ENCODE results near the gene LSM2.
A peak's percentile ranks its signal among the peaks of the same experiment; 100 is the strongest.

The LSM2 gene

GRCh38 chr6:31778193-31778592, 28.6 kb downstream of the LSM2 start:
- no peak overlapping the region for H3K4me3 ChIP-seq (ENCODE audit: low read depth in 1 of 2, low read length in 2 of 2)
- no peak overlapping the region for H3K9ac ChIP-seq (ENCODE audit: low read depth, low read length)
- no peak overlapping the region for H3K4me2 ChIP-seq (ENCODE audit: insufficient read depth, low read length)
- no peaks in the 10 kb centered on the region for H3K27me3 ChIP-seq (ENCODE audit: insufficient read depth, low read length, poor library complexity)
- no peak overlapping the region for H2AFZ ChIP-seq (ENCODE audit: low read depth, low read length)
- ATAC-seq (ENCODE audit: insufficient read depth, low read depth) (no peak), DNase-seq (no peak)
- peaks cover 58% of the 10 kb centered on the region for H3K36me3 ChIP-seq (ENCODE audit: insufficient read depth, low read length)
- H3K4me1 ChIP-seq (ENCODE audit: insufficient read depth, low read length) = peaks cover 3% of the 10 kb centered on the region
- H3K9me3 ChIP-seq (ENCODE audit: insufficient read depth, low read length, severe bottlenecking) = no peaks in the 10 kb centered on the region
- H4K20me1 ChIP-seq (ENCODE audit: insufficient read depth, low read length) = peaks cover 5% of the 10 kb centered on the region; the same call in 1 of the 2 replicates
- no peak overlapping the region for H3K27ac ChIP-seq (ENCODE audit: low read length)
- no peaks in the 10 kb centered on the region for H3K79me2 ChIP-seq (ENCODE audit: insufficient read depth, low read length)
- TF ChIP-seq EZH2 (IDR thresholded peaks at IDR 0.05; ENCODE audit: borderline replicate concordance, low read depth, low read length, severe bottlenecking) (no peak), CTCF (IDR thresholded peaks at IDR 0.05; ENCODE audit: borderline replicate concordance, extremely low read depth, low read length, poor library complexity, severe bottlenecking) (no peak)

- Histone ChIP-seq H3K27me3 (ENCODE audit: insufficient read depth, low read length, poor library complexity) (no peaks in the 10 kb centered on the region), H3K9ac (ENCODE audit: low read depth, low read length) (no peak overlapping the region), H3K36me3 (ENCODE audit: insufficient read depth, low read length) (peaks cover 53% of the 10 kb centered on the region), H3K27ac (ENCODE audit: low read length) (no peak overlapping the region), H2AFZ (ENCODE audit: low read depth, low read length) (no peak overlapping the region), H3K4me3 (ENCODE audit: low read depth in 1 of 2, low read length in 2 of 2) (no peak overlapping the region), H3K4me1 (ENCODE audit: insufficient read depth, low read length) (peaks cover 8% of the 10 kb centered on the region), H4K20me1 (ENCODE audit: insufficient read depth, low read length) (peaks cover 5% of the 10 kb centered on the region; the same call in 1 of the 2 replicates), H3K4me2 (ENCODE audit: insufficient read depth, low read length) (no peak overlapping the region), H3K9me3 (ENCODE audit: insufficient read depth, low read length, severe bottlenecking) (no peaks in the 10 kb centered on the region), H3K79me2 (ENCODE audit: insufficient read depth, low read length) (no peaks in the 10 kb centered on the region)
- DNase-seq (no peak), ATAC-seq (ENCODE audit: insufficient read depth, low read depth) (no peak)
- TF ChIP-seq EZH2 (IDR thresholded peaks at IDR 0.05; ENCODE audit: borderline replicate concordance, low read depth, low read length, severe bottlenecking) (no peak), CTCF (IDR thresholded peaks at IDR 0.05; ENCODE audit: borderline replicate concordance, extremely low read depth, low read length, poor library complexity, severe bottlenecking) (no peak)
Measured at GRCh38 chr6:31777667-31778050, 29.1 kb downstream of the LSM2 start.

GRCh38 chr6:31776989-31777666, 29.6 kb downstream of the LSM2 start, which contains the start of gene VWA7:
TSS of gene VWA7 (minus strand) at chr6:31777328. CDS start at chr6:31776779, 549 bp downstream.
- no peak for TF ChIP-seq CTCF (IDR thresholded peaks at IDR 0.05; ENCODE audit: borderline replicate concordance, extremely low read depth, low read length, poor library complexity, severe bottlenecking)
- no peak for TF ChIP-seq EZH2 (IDR thresholded peaks at IDR 0.05; ENCODE audit: borderline replicate concordance, low read depth, low read length, severe bottlenecking)
- H2AFZ ChIP-seq (ENCODE audit: low read depth, low read length) = no peak within 1 kb of the TSS
- peaks cover 13% of the 10 kb centered on the region for H3K4me1 ChIP-seq (ENCODE audit: insufficient read depth, low read length)
- H3K4me3 ChIP-seq (ENCODE audit: low read depth in 1 of 2, low read length in 2 of 2) = no peak within 1 kb of the TSS
- ATAC-seq (ENCODE audit: insufficient read depth, low read depth) (peak; percentile 25; the same call in 2 of the 3 replicates), DNase-seq (no peak)
- H3K27me3 ChIP-seq (ENCODE audit: insufficient read depth, low read length, poor library complexity) = no peaks in the 10 kb centered on the region
- H3K9me3 ChIP-seq (ENCODE audit: insufficient read depth, low read length, severe bottlenecking) = no peaks in the 10 kb centered on the region
- H3K9ac ChIP-seq (ENCODE audit: low read depth, low read length) = no peak within 1 kb of the TSS
- H3K4me2 ChIP-seq (ENCODE audit: insufficient read depth, low read length) = no peak within 1 kb of the TSS
- peaks cover 47% of the 10 kb centered on the region for H3K36me3 ChIP-seq (ENCODE audit: insufficient read depth, low read length)
- no peak within 1 kb of the TSS for H3K27ac ChIP-seq (ENCODE audit: low read length)
- peaks cover 5% of the 10 kb centered on the region; the same call in 1 of the 2 replicates for H4K20me1 ChIP-seq (ENCODE audit: insufficient read depth, low read length)
- H3K79me2 ChIP-seq (ENCODE audit: insufficient read depth, low read length) = no peaks in the 10 kb centered on the region

Data from DND-41 (cell line).